ENCODE results near the gene PERM1.

Gene PERM1, protein sequence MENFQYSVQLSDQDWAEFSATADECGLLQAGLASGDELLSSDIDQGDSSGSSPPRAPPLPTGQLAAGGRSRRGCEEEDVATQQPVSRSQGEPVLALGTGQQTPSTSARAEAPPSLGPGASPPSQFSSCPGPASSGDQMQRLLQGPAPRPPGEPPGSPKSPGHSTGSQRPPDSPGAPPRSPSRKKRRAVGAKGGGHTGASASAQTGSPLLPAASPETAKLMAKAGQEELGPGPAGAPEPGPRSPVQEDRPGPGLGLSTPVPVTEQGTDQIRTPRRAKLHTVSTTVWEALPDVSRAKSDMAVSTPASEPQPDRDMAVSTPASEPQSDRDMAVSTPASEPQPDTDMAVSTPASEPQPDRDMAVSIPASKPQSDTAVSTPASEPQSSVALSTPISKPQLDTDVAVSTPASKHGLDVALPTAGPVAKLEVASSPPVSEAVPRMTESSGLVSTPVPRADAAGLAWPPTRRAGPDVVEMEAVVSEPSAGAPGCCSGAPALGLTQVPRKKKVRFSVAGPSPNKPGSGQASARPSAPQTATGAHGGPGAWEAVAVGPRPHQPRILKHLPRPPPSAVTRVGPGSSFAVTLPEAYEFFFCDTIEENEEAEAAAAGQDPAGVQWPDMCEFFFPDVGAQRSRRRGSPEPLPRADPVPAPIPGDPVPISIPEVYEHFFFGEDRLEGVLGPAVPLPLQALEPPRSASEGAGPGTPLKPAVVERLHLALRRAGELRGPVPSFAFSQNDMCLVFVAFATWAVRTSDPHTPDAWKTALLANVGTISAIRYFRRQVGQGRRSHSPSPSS

DNA sequence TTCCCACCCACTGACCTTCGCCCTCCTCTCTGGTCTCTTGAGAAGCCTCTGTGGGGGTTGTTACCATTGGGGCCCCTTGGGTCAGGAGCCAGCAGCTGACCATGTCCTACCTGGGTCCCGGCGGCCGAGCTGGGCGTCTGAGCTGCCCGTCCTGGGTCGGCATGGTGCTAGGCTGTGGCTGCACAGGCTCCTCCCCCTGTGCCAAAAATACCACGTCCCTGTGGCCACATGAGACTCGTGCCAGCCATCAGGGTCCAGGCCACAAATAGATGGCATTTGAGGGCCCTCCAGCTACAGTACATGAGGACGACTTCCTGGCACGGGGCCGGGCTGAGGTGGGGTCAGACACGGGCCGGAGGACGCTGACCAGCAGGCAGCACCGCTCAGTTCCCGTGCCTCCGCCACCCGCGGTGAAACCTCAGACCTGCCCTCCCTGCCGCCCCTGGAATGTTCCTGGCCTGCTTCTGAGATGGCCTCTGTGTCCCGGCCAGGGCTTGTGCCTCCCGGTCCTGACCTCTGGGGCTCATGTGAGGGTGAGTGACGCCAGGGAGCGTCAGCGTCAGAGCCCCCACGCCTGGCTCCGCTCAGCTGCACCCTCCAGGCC, at the start of gene PERM1:
Gene PERM1, minus strand, starts transcription at position 139 of the 604 bp plus-strand sequence. CDS start 1,064 bp downstream, outside the sequence.
- no peak for DNase-seq

DNA sequence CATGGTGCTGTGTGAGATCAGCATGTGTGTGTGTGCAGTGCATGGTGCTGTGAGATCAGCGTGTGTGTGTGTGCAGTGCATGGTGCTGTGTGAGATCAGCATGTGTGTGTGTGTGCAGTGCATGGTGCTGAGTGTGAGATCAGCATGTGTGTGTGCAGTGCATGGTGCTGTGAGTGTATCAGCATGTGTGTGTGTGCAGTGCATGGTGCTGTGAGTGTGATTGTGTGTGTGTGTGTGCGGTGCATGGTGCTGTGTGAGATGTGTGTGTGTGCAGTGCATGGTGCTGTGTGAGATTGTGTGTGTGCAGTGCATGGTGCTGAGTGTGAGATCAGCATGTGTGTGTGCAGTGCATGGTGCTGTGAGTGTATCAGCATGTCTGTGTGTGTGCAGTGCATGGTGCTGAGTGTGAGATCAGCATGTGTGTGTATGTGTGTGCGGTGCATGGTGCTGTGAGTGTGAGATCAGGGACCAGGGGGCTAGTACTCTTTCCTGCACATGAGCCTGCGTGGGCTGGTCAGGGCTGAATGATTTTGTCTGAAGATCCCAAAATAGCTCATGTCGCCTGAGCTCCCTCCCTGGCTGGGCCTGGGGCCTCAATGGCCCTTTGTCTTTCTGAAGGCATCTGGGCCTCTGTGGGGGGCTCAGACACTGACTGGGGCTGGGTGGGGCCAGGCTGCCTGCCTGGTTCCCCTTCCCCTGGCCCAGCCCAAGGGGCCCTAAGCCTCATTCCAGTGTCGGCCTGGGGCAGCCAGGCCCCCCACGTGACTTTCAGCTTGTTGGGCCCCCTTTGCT, 49.2 kb upstream of the PERM1 start:
- peak in 1 of 3 donors; percentile 14 for DNase-seq

DNA sequence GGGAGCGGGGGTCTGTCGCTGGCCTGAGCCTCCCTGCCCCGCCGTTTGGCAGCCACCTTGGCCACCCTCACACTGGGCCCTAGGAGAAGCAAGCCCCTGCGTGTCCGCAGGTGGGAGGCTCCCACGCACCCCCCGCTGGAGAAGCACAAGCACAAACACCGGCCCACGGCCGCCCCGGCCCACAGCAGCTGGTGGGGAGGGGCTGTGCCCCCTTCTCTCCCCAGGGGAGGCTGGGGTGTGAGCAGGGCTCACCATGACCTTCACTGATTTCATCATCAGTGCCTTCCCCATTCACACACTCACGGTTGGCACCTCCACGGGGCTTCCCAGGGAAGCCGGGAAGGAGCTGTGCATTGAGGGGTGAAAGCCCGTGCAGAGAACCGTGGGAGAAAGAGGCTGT, 45.9 kb upstream of the PERM1 start:
- DNase-seq = peak in 1 of 3 donors; percentile 35

DNA sequence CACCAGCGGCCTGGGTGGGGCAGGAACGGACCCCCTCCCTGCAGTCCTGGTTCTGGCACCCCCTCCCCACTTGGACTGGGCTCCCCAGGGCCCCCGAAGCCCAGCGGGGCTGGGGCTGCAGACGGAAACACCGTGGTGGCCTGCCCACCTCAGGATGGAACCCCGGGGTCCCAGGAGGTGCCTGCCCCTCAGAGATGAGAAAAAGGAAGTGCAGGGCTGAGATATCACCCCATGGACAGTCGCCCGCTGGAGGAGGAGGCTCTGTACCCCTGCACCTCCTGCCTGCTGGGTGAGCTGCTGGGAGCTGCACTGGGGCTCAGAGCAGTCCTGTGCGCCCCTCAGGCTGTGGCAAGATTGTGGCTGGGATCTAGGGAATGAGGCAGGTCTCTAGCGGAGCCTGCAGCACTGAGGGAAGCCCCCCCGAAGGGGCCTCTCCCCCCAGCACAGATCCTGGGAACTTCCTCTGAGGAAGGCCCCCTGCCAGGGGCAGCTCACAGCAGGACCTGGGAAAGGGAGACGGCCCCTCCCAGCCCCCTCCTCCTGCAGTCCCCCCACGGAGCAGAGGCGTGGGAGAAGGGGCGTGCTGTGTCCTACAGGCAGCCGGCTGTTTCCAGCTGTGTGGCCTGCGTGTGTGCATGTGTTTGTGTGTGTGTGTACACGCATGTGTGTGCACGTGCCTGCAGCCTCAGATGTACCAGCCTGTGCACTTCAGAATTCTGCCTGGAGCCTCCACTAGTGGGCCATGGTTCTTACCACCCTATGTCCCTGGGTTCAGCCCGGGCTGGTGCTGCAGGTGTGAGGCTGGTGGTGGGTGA, 44.9 kb upstream of the PERM1 start:
- peak in 1 of 3 donors; percentile 28 for DNase-seq

DNA sequence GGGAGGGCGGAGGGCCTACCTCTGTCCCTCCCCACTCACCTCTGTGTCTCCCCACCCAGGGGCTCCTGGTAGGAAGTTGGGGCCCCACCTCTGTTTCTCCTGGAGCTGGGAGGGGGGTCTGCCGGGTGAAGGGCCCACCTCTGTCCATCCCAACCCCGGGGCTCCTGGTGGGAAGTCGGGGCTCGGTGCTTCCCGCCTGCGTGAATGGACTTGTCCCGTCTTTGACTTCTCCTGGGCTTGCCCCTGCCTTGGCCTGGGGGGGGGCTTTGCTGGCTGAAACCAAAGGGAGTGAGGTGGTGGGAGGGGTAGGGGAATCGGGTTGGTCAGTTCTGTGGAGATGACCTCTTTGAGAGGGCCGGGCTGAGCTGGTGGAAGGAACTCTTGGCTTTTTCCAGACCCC, 43.8 kb upstream of the PERM1 start:
- DNase-seq = no peak

DNA sequence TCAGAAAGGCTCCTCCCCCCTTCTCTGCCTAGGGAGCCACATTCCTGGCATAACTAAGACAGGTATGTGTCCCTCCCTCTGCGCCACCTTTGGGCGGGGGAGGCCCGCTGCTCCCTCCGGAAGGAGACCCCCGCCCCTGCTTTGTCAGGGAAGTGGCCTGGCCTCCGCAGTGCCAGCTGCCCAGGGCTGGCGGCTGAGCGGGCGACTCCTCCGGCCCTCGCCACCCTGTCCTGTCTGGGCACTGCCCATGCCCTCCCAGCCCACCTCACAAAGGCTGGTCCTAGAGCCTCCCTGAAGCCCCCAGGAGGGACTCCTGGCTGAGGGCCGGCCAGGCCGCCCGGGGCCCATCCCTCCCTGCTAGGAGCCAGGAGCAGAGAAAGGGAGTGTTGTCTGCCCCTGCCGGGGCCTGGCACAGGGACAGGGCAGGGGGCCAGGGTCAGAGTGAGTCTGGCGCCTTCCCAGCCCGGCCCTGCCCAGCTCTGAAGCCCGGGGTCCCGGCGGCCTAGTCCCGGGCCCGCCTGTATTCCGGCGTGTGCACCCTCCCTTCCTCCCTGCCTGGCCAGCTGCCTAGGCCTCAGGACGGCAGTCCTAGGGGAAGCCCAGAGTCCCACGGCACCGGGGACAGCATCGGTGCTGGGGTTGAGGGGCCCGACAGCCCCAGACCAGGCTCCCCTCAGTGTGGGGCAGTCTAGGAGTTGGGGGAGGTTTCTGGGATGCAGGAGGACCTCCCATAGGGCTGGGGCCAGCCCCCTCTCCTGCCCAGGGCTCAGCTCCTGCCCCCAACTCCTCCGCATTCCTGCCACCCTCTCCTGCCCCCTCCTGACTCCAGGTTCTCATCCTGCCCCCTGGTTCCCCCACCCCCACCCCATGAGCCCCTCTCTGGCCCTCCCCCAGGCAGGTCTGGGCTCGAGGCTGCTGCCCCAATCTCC, 43.1 kb upstream of the PERM1 start:
- no peak for DNase-seq

DNA sequence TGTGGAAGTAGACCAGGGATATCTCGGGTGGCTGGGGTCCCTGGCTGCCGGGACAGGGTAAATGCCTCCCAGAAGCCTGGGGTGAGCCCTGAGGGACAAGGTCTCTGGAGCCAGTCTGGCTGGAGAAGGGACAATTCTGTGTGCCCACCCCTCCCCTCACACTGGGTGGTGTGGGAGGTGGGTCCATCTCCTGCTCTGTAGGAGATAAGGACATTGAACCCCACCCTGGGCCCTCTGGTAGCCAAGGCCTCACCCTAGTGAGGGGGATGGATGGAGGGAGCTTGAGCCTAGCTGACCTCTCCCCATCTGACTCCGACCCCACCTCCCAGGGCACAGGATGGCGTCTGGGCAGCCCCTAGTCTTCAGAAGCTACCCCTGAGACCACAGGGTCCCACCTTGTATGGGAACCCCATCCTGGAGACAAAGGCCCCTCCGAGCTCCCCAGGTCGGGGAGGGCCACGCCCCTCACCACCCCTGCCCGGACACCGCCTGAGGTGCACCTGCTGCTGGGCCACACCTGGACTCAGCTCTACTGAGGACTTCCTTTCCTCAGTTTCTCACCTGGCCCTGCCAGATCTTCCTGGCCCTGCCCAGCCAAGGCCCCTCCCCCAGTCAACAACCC, 42.4 kb upstream of the PERM1 start:
- no peak for DNase-seq

DNA sequence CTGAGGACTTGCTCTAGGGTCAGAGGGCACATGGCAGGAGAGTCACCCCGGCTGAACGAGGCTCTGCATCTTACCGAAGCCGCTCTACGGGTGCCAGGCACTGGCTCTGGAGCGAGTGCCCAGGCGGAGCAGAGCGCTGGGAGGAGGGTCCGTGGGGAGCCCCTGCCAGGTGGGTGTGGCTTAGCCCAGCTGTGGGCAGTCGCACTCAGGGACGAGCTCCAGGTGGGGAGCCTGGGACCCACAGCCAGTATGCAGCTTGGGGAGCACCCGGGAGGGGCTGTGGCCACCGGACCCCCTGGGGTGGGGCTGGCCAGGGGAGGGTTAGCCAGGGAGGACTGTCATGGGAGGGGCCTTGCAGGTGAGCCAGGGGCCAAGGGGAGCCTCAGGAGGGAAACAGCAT, 41.8 kb upstream of the PERM1 start:
- peak in 1 of 3 donors; percentile 38 for DNase-seq

DNA sequence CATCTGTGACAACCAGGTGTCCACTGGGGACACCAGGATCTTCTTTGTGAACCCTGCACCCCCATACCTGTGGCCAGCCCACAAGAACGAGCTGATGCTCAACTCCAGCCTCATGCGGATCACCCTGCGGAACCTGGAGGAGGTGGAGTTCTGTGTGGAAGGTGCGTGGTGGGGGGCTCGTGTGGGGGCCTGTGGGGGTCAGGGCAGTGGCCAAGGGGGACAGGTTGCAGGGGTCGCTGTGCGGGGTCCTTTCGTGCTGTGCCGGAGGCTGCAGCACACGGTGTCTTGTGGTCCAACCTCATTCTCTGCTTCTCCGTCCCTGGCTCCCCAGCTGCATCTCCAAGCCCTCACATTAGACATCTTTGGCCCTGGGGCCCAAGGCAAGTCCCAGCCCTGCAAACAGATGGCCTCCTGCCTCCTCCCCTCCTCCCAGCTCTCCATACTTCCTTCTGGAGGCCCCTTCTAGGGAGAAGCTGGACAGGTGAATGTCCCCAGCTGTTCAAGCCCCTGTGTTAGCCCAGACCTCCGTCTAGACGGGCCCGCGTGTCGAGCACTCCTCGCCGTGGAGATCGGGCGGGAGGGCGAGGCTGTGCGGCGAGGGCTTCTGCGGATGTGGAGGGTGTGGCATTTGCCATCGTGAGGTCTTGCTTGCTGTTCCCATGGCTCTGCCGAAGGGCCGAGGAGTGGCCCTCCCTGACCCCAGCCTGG, 40.6 kb upstream of the PERM1 start:
- DNase-seq = peak in 1 of 3 donors; percentile 28

DNA sequence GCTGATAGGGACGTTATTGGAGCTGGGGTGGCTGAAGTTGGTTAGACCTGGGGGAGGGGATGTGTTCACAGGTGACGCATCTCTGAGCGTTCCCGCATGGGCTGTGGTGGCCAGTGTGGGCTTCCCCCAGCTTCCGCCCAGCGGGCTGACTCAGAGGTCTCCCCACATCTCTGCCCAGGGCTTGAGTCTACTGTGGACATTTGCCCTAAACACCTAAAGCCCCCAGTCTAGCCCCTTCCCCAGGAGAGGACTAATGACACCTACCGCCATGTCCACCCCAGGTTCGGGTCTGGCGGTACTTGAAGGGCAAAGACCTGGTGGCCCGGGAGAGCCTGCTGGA, 40.0 kb upstream of the PERM1 start:
- peak; percentile 62 to 72 (median 71) for DNase-seq

DNA sequence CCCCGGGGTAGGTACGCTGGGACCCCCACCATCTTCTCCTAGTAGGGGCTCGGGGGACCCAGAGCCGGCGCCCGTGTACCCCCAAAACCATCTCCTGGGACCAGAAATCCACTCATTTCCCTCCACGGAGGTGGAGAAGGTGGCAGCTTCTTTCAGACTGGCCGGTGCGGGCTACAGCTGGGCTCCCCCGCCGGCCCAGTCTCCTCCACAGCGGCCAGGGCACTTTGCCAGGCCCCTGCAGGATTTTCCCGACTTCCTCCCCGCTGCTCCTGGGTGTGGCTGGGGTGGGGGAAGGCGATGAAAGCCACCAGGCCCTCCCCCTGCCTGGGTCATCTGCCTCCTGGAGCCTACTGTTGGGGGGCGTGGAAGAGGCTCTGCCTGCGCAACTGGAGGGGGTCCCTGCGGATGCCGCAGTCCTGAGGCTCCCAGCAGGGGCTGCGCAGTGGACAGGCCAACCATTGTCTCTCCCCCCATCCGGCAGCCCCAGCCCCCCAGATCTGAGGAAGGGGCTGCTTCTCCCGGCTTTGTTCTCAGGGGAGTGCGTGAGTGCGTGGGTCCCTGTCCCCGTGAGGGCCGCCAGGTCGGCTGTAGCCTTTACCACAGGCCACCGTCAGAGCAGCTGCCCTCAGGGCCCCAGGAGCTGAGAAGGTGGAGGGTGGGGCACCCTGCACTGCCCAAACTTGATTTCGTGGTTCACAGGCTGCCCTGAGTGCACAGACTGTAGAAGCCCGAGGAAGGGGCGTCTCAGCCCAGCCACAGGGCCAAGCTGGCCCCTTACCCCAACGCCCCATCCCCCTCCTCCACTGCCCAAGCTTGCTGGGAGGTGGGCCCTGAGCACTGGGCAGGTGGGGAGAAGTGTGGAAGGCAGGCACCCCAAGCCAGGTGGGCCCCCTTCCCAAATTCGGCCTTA, 39.4 kb upstream of the PERM1 start:
- peak; percentile 89 to 95 (median 90) for DNase-seq

DNA sequence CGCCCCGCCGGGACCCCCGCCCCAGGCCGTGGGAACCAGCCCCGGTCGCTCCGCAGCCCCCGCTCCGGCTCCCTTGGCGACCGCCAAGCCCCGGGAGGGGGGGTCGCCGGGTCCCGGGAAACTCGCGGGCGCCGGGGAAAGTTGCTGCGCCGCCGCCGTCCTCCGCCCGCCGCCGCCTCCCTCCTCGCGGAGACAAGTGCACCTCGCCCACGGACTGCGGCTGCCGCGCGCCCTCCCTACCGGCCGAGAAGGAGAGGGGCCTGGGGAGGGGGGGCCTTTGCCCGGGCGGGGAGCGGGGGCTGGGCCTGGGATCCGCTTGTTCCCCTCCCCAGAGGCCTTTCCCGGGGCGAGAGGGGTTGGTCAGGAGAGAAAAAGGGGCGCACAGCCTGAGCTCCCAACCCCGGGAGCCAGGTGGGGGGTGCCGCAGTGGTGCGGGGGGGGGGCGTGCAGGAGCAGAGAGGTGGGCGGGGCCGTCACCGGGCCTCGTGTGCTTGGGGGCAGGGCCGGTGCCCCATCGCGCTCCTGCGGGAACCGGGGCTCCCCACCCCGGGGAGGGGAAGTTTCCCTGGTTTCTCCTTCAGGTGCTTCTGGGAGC, 38.6 kb upstream of the PERM1 start:
- DNase-seq = peak in 2 of 3 donors; percentile 51 to 74

DNA sequence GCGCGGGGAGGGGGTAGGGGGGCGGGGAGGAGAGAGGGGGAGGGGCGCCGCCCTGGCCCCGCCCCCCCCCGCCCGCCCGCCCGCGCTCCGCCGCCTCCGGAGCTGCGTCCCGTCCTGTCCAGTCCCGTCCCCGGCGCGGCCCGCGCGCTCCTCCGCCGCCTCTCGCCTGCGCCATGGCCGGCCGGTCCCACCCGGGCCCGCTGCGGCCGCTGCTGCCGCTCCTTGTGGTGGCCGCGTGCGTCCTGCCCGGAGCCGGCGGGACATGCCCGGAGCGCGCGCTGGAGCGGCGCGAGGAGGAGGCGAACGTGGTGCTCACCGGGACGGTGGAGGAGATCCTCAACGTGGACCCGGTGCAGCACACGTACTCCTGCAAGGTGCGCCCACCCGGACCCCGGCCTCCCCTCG, 38.1 kb upstream of the PERM1 start, which contains the start of gene AGRN:
Gene AGRN, plus strand, starts transcription at position 121 of the 405 bp plus-strand sequence. Its CDS starts 53 bp downstream, at position 174.
- DNase-seq = peak in 2 of 3 donors; percentile 55 to 62

DNA sequence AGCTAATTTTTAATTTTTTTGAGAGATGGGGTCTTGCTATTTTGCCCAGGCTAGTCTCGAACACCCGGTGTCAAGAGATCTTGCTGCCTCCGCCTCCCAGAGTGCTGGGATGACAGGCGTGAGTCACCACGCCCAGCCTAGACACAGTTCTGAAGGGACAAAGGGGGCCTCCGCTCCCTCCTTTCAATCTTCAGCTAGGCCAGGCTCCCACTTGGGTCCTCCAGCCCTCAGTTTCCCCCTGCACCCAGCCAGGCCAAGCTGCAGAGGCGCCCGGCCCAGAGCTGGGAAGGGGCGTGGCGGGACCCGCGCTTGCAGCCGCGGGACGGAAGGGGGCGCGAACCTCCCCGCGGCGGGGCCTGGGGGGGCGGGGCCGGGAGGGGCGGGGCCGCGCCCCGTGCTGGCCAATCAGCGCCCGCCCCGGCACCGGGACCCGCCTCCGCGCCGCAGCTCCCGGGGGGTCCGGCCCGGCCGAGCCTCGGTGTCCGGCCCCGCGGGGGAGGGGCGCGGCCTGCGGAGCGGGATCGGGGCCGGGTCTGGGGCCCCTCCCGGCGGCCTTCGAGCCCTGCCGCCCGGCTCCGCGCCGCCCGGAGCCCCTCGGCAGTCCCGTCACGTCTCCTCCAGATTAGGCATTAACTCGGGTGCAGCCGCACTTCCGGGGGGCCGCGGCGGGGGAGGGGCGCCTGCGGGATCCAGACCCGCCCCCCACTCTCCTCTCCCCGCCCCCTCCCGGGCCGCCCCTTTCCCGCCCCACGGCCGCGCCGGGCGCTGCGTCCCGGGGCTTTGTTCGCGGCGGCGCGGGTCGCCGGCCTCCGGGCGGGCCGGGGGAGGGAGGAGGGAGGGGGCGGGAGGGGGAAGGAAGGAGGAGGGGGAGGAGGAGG, 37.5 kb upstream of the PERM1 start:
- DNase-seq = peak; percentile 89 to 97 (median 92)

DNA sequence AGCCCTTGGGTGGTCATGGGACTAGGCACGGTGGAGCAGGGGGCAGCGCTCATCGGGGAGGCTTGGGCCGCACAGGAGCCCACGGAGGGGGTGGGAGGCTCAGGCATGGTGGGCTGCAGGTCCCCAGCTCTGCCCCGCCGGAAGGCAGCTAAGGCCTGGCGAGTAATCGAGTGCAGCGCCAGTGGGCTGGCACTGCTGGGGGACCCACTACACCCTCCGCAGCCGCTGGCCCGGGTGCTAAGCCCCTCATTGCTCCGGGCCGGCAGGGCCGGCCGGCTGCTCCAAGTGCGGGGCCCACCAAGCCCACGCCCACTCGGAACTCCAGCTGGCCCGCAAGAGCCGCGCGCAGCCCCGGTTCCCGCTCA, 36.4 kb upstream of the PERM1 start:
- DNase-seq = peak in 1 of 3 donors; percentile 20

DNA sequence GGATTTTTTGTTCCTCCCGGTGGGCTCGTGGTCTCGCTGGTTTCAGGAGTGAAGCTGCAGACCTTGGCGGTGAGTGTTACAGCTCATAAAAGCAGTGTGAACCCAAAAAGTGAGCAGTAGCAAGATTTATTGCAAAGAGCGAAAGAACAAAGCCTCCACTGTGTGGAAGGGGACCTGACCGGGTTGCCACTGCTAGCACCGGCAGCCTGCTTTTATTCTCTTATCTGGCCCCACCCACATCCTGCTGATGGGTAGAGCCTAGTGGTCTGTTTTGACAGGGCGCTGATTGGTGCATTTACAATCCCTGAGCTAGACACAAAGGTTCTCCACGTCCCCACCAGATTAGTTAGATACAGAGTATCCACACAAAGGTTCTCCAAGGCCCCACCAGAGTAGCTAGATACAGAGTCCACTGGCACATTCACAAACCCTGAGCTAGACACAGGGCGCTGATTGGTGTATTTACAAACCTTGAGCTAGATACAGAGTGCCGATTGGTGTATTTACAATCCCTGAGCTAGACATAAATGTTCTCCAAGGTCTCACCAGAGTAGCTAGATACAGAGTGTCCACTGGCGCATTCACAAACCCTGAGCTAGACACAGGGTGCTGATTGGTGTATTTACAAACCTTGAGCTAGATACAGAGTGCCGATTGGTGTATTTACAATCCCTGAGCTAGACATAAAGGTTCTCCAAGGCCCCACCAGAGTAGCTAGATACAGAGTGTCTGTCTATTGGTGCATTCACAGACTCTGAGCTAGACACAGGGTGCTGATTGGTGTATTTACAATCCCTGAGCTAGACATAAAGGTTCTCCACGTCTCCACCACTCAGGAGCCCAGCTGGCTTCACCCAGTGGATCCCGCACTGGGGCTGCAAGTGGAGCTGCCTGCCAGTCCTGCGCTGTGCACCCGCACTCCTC, 35.8 kb upstream of the PERM1 start:
- peak in 2 of 3 donors; percentile 25 to 49 for DNase-seq

Data from suppressor macrophage treated with lipopolysaccharide for 1 hour (primary cell).